GM19372 (cell line): ENCODE data around the gene ATP13A1.
"Not testable (repeated sequence)": the region's sequence is repeated elsewhere in the genome, so short reads cannot be mapped to it uniquely, and the experiment has no call there.

Source experiments
- ATAC-seq: cut with Tn5 transposase; IDR thresholded peaks from one replicate; pipeline ENCODE4 v1.9.1; 2021; ENCODE audit warnings: mild to moderate bottlenecking, low read depth, moderate library complexity; ENCODE audit not compliant: unreplicated experiment

Gene ATP13A1

DNA sequence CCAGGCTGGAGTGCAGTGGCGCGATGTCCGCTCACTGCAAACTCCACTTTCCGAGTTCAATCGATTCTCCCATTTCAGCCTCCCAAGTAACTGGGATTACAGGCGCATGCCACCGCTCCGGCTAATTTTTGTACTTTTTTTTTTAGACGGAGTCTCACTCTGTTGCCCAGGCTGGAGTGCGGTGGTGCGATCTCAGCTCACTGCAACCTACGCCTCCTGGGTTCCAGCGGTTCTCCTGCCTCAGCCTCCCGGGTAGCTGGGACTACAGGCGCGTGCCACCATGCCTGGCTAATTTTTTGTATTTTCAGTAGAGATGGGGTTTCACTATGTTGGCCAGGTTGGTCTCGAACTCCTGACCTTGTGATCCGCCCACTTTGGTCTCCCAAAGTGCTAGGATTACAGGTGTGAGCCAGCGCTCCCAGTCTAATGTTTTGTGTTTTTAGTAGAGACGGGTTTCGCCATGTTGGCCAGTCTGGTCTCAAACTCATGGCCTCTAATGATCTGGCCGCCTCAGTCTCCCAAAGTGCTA lies 2.0 kb upstream of the ATP13A1 start:
- ATAC-seq = not testable (repeated sequence)

GRCh38 chr19:19662871-19663255 lies 613 bp downstream of the ATP13A1 start:
- no peak for ATAC-seq

GRCh38 chr19:19662344-19662743 lies 1.1 kb downstream of the ATP13A1 start:
- no peak for ATAC-seq

- ATAC-seq = no peak
Observed at GRCh38 chr19:19661675-19662251, 1.7 kb downstream of the ATP13A1 start.

DNA sequence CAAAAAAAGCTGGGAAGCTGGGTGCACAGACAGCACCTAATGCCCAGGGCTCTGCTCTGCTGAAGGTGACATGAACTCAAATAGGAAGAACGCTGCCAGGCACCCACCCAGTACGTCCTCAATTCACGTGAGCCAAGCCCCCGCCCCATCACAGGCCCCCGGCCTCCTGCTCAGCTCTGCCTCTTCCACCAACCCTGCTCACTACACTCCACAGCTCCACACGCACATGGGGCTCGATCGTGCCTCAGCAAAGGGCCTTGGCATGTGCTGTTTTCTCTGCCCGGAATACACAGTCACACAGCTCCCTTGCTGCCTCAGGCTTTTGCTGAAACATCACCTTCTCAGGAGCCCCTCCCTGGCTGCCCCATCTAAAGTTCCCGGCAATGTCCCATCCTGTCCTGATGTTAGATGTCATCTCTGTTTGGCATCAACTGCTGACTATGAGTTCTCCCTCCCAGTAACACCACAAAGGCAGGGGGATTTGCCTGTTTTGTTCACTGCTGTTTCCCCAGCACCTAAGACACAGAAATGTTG lies 2.3 kb downstream of the ATP13A1 start:
- ATAC-seq = no peak

GRCh38 chr19:19659646-19660245 lies 3.7 kb downstream of the ATP13A1 start:
- no peak for ATAC-seq

DNA sequence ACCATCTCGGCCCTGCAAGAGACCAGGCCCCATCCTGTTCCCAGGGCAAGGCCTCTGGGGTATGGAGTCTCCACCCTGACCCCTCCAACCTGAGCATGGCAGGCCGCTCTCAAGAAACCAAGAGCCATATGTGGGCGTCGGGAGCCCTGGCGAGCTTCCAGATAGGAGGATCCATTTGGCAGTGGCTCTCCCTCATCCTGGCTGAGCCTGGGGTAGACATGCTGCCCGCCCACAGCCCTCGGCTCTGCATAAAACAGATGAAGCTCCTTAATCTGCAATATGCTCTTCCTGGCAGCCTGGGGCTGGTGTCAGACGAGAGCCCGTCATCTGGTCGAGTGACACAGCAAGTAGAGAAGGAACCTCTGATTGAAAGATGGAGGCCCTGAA lies 6.1 kb downstream of the ATP13A1 start:
- no peak for ATAC-seq

GRCh38 chr19:19656451-19657396 lies 6.8 kb downstream of the ATP13A1 start:
- ATAC-seq = no peak

GRCh38 chr19:19655641-19656343 lies 7.7 kb downstream of the ATP13A1 start:
- ATAC-seq = no peak

GRCh38 chr19:19655051-19655594 lies 8.4 kb downstream of the ATP13A1 start:
- no peak for ATAC-seq

DNA sequence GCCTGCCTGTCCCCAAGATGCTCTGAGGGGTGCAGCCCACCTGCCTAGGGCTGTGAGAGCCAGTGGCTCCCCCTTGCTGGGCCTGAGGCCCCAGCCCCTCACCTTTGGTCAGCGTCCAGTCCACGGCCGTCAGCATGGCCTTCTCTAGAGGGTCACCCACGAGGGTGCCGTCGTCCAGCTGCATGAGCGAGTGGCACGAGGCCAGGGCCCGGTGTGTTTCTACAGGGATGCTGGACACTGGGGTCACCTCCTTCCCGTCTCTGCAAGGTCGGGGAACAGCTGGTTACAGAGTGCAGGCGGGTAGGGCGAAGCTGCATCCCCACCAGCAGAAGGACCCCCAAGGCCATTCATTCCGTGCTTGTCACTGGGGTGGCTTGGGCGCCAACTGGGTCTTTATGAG lies 9.0 kb downstream of the ATP13A1 start:
- no peak for ATAC-seq

DNA sequence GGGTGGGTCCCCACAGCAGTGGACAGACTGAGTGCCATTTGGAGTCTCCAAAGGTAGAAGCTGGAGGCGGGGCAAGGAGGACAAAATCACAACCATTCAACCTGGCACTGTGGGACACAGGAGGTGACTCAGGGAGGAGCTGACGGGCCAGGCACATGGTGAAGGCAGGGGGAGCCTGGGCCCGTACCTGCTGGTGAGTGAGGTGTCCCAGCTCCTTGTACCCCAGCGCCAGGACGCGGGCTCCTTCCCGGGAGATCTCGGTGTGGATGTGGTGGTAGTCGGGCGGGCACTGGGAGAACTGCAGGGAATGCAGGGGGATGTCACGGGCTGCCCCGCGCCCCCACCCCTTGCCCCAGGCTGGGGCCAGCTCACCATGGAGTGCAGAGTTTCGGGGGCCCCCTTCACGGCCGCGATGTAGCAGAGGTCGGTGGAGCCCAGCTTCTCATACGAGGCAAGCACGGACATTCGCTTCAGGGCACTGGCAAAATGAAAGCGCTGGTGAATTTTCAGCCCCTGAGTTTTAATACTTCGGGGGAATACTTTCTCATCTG lies 9.8 kb downstream of the ATP13A1 start:
- no peak for ATAC-seq

DNA sequence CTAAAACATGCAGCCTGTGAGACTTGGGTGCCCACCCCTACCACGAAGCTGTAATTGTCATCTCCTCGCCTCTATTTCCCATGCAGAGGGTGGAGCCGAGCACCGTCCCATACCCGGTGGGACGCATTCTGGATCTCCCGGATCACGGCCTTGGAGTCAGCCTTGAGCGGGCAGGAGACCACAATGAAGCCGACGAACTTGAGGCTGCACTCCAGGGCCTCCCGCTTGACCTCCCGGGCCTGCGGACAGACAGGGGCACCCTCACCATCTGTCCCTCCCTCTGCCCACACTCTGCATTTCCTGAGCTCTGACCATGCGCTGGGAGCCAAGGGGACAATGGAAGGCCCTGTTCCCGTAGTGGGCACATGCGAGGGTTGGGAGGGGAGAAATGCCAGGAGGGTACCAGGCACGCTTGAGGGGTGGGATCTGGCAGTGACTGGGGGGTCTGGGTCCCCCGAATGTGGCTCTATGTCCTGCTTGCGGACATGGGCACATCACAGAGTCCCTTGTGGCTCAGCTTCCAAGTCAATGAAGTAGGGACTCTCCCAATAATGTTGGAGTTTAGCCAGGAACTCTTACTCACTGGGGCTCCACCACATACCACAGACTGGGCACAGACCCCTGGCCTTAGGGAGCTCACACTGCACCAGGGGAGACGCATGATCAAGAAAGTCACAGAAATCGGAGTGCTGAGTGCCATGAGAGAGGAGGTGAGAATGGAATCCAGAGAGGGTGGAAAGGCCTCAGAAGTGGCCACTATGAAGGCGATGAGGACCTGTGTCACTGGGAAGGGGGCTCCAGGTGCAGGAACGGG lies 10.8 kb downstream of the ATP13A1 start:
- no peak for ATAC-seq

GRCh38 chr19:19651076-19651475 lies 12.4 kb downstream of the ATP13A1 start:
- no peak for ATAC-seq

- ATAC-seq = no peak
Observed at GRCh38 chr19:19650331-19650730, 13.1 kb downstream of the ATP13A1 start.

DNA sequence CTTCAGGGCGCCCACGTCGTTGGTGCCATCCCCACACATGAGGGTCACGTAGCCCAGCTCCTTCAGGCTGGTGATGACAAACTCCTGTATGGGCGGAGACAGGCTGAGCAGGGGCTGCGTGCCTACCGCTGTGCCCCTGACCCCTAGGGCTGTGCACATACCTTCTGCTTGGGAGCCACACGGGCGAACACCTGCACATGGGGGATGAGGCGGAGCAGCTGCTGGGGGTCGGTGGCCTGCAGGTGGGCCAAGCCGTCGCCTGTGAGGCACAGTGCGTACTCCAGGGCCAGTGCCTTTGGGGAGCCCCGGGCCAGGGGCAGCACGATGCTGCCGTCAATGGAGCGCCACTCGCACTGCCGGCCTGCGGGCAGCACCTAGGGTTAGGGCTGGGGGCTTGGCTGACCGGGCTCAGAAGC lies 13.9 kb downstream of the ATP13A1 start:
- ATAC-seq = no peak

DNA sequence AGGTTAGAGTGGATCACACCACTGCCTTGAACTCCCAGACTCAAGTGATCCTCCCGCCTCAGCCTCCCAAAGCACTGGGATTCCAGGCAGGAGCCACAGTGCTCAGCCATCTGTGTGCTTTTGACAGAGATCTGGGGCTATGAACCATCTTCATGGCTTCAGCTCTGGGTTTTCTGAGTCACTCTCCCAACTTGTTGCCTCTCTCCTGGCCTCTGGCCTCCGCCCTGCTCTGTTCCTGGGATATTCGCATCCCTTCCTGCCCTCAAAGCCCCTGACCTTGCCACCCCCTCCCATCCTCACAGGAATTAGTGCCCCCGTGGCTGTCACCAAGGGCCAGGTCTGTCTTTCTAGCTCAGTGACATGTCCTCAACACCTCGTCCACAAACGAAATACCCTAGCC lies 14.3 kb downstream of the ATP13A1 start:
- ATAC-seq = no peak

DNA sequence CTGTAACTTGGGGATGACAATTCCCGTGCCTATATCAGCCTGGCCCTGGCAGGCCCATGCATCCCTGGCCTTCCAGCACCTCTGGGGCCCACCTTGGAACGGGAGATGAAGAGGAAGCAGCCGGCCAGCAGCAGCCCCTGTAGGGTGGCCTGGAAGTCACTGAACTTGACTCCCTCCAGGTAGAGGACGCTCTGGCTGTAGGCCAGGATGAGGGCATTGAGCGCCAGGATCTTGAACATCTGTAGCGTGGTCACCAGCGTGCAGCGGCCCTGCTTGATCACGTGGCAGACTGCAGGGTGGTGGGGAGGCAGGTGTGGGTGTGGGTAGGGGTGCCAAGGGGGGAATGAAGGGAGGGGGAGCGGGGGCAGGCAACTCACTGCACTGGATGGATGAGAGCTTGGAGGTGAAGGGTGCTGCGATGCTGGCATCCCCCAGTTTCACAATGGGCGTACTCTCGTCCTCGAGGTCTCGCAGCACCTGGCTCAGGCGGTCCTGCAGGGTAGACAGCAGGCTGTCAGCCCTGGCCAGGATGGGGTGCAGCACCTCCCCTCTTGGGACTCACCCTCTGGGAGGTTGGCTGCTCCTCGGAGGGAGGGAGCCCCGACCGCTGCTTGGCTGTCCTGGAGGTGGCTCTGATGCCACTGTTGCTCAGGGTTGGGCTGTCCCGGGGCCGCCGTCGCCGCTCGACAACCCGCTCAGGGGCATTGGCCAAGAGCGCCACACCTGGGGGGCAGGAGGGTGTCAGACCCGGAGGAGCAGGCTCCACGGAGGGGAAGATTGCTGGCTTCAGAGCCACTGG lies 16.2 kb downstream of the ATP13A1 start:
- ATAC-seq = no peak
